CD4-positive, alpha-beta T cell treated with Interleukin-10 for 1 hour (primary cell): Measurements from ENCODE around the gene ATL2.
A peak's percentile ranks its signal among the peaks of the same experiment; 100 is the strongest.
"Not testable (repeated sequence)": the region's sequence is repeated elsewhere in the genome, so short reads cannot be mapped to it uniquely, and the experiment has no call there.

Experiments used
- DNase-seq: peaks from one replicate; pipeline ENCODE4 v3.0.0-alpha.2; 2020

ATL2 gene

GRCh38 chr2:38377050-38377828 is at the start of gene ATL2:
TSS of gene ATL2 (minus strand) at chr2:38377273. CDS start at chr2:38377260, 13 bp downstream.
- peak; percentile 96 for DNase-seq

- DNase-seq, result no peak
Measured at GRCh38 chr2:38423763-38424162, 46.7 kb upstream of the ATL2 start.

GRCh38 chr2:38421274-38422056 is 44.4 kb upstream of the ATL2 start:
- no peak for DNase-seq

GRCh38 chr2:38419499-38419898 is 42.4 kb upstream of the ATL2 start:
- no peak for DNase-seq

GRCh38 chr2:38418735-38419134 is 41.7 kb upstream of the ATL2 start:
- DNase-seq, result no peak

- no peak for DNase-seq
Measured at GRCh38 chr2:38417745-38418689, 40.9 kb upstream of the ATL2 start.

- DNase-seq, result no peak
Measured at GRCh38 chr2:38416296-38417036, 39.4 kb upstream of the ATL2 start.

- no peak for DNase-seq
Measured at GRCh38 chr2:38415728-38416291, 38.7 kb upstream of the ATL2 start.

GRCh38 chr2:38415023-38415422 is 38.0 kb upstream of the ATL2 start:
- no peak for DNase-seq

- not testable (repeated sequence) for DNase-seq
Measured at GRCh38 chr2:38412235-38412871, 35.3 kb upstream of the ATL2 start.

- no peak for DNase-seq
Measured at GRCh38 chr2:38409156-38410102, 32.4 kb upstream of the ATL2 start.

GRCh38 chr2:38407111-38407682 is 30.1 kb upstream of the ATL2 start:
- no peak for DNase-seq

- DNase-seq, result no peak
Measured at GRCh38 chr2:38406597-38407110, 29.6 kb upstream of the ATL2 start.

- DNase-seq, result no peak
Measured at GRCh38 chr2:38405917-38406596, 29.0 kb upstream of the ATL2 start.

- DNase-seq, result no peak
Measured at GRCh38 chr2:38400513-38400912, 23.4 kb upstream of the ATL2 start.

- DNase-seq, result no peak
Measured at GRCh38 chr2:38398739-38399138, 21.7 kb upstream of the ATL2 start.

GRCh38 chr2:38394903-38395341 is 17.8 kb upstream of the ATL2 start:
- DNase-seq, result no peak

GRCh38 chr2:38394041-38394440 is 17.0 kb upstream of the ATL2 start:
- DNase-seq, result no peak

GRCh38 chr2:38390947-38391346 is 13.9 kb upstream of the ATL2 start:
- DNase-seq, result no peak
